KG1 (cell line): ENCODE measurements around the gene KDM3B.
A peak's percentile ranks its signal among the peaks of the same experiment; 100 is the strongest.

ENCODE experiments used
- DNase-seq: peaks from one replicate; lab custom pipeline; 2025; lab: John Stamatoyannopoulos, UW

The KDM3B gene

GRCh38 chr5:138449501-138450239 is 97.2 kb downstream of the KDM3B start:
- DNase-seq = no peak

GRCh38 chr5:138450971-138451370 is 98.5 kb downstream of the KDM3B start:
- no peak for DNase-seq

- DNase-seq = no peak
These were observed 100.2 kb downstream of the KDM3B start for GRCh38 chr5:138452720-138453119.

GRCh38 chr5:138453590-138453989 is 101.1 kb downstream of the KDM3B start:
- DNase-seq = no peak

GRCh38 chr5:138454121-138454520 is 101.6 kb downstream of the KDM3B start:
- no peak for DNase-seq

- DNase-seq = no peak
These were observed 102.9 kb downstream of the KDM3B start for GRCh38 chr5:138455232-138455930.

- no peak for DNase-seq
These were observed 105.2 kb downstream of the KDM3B start for GRCh38 chr5:138457531-138458275.

- no peak for DNase-seq
These were observed 105.9 kb downstream of the KDM3B start for GRCh38 chr5:138458384-138458783.

- DNase-seq = no peak
These were observed 106.4 kb downstream of the KDM3B start for GRCh38 chr5:138458856-138459255.

- no peak for DNase-seq
These were observed 106.9 kb downstream of the KDM3B start for GRCh38 chr5:138459311-138459933.

- no peak for DNase-seq
These were observed 107.7 kb downstream of the KDM3B start for GRCh38 chr5:138460032-138460693.

- DNase-seq = no peak
These were observed 109.0 kb downstream of the KDM3B start for GRCh38 chr5:138461343-138462125.

- DNase-seq = no peak
These were observed 111.0 kb downstream of the KDM3B start for GRCh38 chr5:138463419-138464007.

GRCh38 chr5:138464008-138464387 is 111.5 kb downstream of the KDM3B start:
- peak; percentile 33 for DNase-seq

GRCh38 chr5:138464388-138465260 is 112.1 kb downstream of the KDM3B start:
- DNase-seq = peak; percentile 45

GRCh38 chr5:138465261-138466124 is 113.0 kb downstream of the KDM3B start, which contains the start of gene EGR1:
EGR1 (plus strand) TSS chr5:138465479; CDS start chr5:138465762, 283 bp downstream.
- DNase-seq = peak; percentile 30

GRCh38 chr5:138466125-138466899 is 113.8 kb downstream of the KDM3B start:
- DNase-seq = no peak
